Neural cell (in vitro differentiated cells): ENCODE results near the gene VAMP8.

ENCODE experiments used
- POLR2AphosphoS5 ChIP-seq: IDR thresholded peaks from 2 replicates; pipeline ENCODE4 v1.6.1; 2012
- SMC3 ChIP-seq: fragments of 450-650 bp; conservative IDR thresholded peaks from 2 replicates; pipeline ENCODE4 v1.6.1; 2014; ENCODE audit warnings: antibody characterized with exemption, mild to moderate bottlenecking, moderate library complexity; ENCODE audit not compliant: poor library complexity
- TAF1 ChIP-seq: IDR thresholded peaks from 2 replicates; pipeline ENCODE4 v1.6.1; 2012; ENCODE audit warnings: low read depth
- TF ChIP-seq, protein P1 (sequence below): fragments of 450-650 bp; IDR thresholded peaks from 2 replicates; pipeline ENCODE4 v1.5.1; 2014; ENCODE audit warnings: antibody characterized with exemption, mild to moderate bottlenecking, moderate library complexity; ENCODE audit not compliant: poor library complexity, severe bottlenecking

DNA sequence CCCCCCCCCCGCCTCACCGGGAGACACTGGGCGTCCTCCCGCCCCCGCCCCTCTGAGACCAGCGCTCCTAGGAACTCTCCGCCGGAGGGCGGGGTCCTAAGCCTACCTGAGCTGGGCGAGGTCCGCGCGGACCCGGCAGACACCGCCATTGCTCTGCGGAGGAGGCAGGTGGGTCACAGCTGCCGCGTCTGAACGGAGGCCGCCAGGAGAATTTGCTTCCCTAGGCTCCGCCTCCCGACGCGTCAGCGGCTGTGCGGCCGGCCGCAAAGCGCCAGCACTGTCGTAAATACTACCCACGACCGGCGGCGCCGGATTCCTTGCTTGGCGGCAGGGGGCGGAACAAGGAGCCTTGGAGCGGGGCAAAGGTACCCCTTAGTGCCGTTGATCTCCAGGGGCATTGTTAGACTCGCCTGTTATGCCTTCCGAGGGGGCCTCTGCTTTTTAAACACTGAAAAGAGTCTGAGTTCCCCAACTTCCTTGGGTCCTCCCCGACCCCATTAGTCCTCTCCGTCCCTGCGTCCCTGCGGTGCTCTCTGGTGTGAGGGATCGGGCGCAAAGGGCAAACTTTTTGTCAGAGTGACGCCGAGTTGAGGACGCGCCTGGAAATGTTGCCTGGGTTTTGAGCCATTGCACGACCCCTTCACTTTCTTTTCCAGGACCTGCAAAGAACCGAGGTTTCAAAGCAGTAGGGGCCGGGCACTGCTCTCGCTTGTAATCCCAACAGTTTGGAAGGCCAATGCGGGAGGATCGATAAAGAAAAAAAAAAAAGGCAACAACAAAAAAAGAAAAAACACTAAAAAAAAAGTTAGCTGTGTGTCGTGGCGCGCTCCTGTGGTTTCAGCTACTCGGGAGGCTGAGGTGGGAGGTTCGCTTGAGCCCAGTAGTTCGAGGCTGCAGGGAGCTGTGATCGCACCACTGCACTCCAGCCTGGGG, 15.8 kb upstream of the VAMP8 start, which contains the start of gene GGCX:
- TF ChIP-seq, protein P1, sequence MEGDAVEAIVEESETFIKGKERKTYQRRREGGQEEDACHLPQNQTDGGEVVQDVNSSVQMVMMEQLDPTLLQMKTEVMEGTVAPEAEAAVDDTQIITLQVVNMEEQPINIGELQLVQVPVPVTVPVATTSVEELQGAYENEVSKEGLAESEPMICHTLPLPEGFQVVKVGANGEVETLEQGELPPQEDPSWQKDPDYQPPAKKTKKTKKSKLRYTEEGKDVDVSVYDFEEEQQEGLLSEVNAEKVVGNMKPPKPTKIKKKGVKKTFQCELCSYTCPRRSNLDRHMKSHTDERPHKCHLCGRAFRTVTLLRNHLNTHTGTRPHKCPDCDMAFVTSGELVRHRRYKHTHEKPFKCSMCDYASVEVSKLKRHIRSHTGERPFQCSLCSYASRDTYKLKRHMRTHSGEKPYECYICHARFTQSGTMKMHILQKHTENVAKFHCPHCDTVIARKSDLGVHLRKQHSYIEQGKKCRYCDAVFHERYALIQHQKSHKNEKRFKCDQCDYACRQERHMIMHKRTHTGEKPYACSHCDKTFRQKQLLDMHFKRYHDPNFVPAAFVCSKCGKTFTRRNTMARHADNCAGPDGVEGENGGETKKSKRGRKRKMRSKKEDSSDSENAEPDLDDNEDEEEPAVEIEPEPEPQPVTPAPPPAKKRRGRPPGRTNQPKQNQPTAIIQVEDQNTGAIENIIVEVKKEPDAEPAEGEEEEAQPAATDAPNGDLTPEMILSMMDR: peak; percentile 37
- TF ChIP-seq POLR2AphosphoS5 (peak; percentile 93), SMC3 (peak; percentile 52), TAF1 (peak; percentile 95)
